Activated CD8-positive, alpha-beta memory T cell treated with anti-CD3 and anti-CD28 coated beads for 4 hours (primary cell): ENCODE results near the gene ITGA2.
"Not testable (repeated sequence)": the region's sequence is repeated elsewhere in the genome, so short reads cannot be mapped to it uniquely, and the experiment has no call there.

ENCODE experiments used
- DNase-seq, 2 donors: peaks; one replicate each; pipeline ENCODE4 v3.0.0-alpha.2; 2020; ENCODE audit warnings: low read depth in 2 of 2

ITGA2 gene

DNA sequence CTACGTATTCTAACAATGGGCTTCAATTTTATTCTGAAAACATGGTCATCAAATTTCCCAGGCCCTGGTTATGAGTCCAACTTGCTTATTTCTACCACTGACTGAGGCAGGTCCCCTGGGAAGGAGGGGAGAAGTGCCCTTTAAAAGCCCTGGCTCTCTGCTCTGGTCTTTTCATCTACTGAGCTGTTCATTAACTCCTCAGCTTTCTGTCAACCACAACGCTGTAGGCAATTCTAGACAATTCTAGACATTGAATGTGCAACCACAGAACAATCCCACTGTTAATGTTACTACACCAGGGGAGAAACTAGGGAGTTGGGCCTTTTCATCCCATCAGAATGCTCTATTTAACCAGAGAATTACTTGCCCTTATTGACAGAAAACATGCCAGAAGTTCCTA lies 110.4 kb downstream of the ITGA2 start:
- DNase-seq: no peak

DNA sequence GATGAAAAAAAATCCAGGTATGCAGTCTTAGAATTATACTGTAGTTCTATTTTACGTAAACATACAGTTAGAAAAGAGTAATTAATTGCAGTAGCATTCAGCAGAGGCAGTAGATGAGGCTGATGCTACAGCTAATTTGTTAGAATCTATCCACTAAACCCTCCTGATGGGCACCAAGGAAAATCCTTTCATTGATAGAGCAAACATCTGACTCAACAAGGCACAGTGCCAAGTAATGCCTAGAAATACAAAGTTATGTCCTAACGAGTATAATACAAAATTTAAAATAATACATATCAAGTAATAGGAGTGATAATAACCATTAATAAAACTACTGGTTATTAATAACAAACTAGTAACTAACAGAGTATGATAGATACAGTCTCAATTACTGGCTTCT lies 111.5 kb downstream of the ITGA2 start:
- DNase-seq: no peak

DNA sequence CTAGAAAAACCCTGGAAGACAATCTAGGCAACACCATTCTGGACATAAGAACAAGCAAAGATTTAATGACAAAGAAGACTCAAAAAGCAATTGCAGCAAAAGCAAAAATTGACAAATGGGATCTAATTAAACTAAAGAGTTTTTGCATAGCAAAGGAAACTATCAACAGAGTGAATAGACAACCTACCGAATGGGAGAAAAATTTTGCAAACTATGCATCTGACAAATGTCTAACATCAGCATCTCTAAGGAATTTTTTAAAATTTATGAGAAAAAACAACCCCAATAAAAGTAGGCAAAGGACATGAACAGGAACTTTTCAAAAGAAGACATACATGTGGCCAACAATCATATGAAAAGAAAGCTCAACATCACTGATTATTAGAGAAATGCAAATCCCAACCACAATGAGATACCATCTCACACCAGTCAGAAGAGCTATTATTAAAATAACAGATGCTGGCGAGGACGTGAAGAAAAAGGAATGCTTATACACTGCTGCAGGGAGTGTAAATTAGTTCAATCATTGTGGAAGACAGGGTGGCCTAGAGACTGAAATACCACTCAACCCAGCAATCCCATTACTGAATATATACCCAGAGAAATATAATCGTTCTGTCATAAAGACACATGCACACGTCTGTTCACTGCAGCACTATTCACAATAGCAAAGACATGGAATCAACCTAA lies 116.6 kb downstream of the ITGA2 start:
- no peak for DNase-seq

DNA sequence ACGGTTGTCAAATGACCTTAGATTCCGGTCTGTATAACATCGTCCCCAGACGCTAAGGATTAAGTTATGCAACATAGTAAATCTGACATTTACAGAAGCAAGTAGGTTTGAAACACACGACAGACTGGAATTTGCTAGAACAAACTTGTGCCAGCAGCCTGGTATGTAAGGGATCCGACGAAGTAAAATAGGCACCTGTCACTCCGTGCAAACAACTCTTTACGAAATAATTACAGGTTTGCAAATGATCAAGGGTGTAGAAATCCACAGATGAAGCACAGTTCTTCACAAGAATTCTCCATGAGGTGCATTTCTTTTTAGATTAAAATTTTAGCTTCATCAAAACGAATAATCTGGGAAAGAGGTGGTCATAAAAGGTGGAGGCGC lies 119.9 kb downstream of the ITGA2 start:
- DNase-seq: no peak

GRCh38 chr5:53109443-53110127 lies 120.4 kb downstream of the ITGA2 start, which contains the start of gene MOCS2:
TSS of gene MOCS2 (minus strand) at chr5:53109757. CDS start at chr5:53107174, 2,583 bp downstream.
- DNase-seq: peak; percentile 77 to 78

DNA sequence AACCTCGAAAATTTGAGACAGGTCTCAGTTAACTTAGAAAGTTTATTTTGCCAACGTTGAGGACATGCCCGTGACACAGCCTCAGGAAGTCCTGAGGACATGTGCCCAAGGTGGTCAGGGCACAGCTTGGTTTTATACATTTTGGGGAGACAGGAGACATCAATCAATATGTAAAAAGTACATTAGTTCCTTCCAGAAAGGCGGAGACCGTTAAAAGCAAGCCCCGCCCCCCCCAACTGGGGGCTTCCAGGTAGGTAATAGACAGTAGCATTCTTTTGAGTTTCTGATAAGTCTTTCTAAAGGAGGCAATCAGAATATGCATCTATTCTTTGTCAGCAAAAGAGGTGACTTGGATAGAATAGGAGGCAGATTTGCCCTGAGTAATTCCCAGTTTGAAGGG lies 121.0 kb downstream of the ITGA2 start:
- DNase-seq: no peak

GRCh38 chr5:53111139-53111538 lies 122.0 kb downstream of the ITGA2 start:
- no peak for DNase-seq

- DNase-seq: not testable (repeated sequence)
These were observed 123.2 kb downstream of the ITGA2 start for GRCh38 chr5:53112307-53112706.

GRCh38 chr5:53112909-53113308 lies 123.8 kb downstream of the ITGA2 start:
- DNase-seq: no peak

GRCh38 chr5:53113947-53114346 lies 124.8 kb downstream of the ITGA2 start:
- DNase-seq: no peak

DNA sequence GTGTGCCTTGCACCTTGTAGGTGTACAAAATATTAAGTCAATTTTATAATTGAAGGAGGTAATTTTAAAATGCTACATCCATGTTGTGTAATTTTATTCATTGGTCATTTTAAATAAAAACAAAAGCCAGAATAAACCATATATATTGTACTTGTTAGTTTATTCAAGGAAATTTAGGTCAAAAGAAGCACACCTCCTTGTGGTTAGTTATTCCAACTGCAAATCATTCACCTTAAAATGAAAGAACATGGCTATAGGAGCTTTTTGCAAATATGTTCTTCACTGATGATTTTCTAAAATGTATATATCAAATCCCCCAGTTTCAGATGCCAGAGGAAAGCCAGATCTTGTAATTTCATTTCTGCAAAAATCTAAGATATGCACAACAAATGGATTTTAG lies 125.8 kb downstream of the ITGA2 start:
- no peak for DNase-seq

GRCh38 chr5:53116597-53116996 lies 127.4 kb downstream of the ITGA2 start:
- no peak for DNase-seq

- no peak for DNase-seq
These were observed 129.7 kb downstream of the ITGA2 start for GRCh38 chr5:53118879-53119278.

GRCh38 chr5:53120165-53120564 lies 131.0 kb downstream of the ITGA2 start:
- DNase-seq: no peak

GRCh38 chr5:53123702-53124101 lies 134.6 kb downstream of the ITGA2 start:
- DNase-seq: no peak

DNA sequence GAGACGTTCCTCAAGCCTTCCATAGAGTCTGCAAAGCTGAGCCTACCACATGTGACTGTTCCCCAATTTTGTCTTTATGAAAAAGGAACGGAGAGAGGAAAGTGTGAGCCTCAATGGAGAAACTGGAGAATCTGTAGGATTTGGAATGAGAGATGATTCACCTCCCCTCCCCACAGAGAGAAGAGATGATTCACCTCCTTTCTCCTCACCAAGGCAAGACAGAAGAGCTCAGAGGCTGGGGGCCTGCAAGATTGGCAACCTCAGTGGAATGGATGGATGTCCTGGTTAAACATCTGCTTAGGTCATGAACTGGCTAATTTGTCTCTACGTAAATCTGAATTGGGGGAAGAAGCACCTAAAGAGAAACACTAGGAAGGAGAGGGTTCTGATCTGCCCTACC lies 137.4 kb downstream of the ITGA2 start:
- no peak for DNase-seq

GRCh38 chr5:53127107-53127506 lies 138.0 kb downstream of the ITGA2 start:
- DNase-seq: no peak

- DNase-seq: no peak
These were observed 139.3 kb downstream of the ITGA2 start for GRCh38 chr5:53128481-53128880.

- DNase-seq: no peak
These were observed 141.1 kb downstream of the ITGA2 start for GRCh38 chr5:53130266-53130665.

- DNase-seq: no peak
These were observed 143.9 kb downstream of the ITGA2 start for GRCh38 chr5:53133020-53133419.
